ENCODE data around the gene DYNC1LI1.
"Not testable (repeated sequence)": the region's sequence is repeated elsewhere in the genome, so short reads cannot be mapped to it uniquely, and the experiment has no call there.

The DYNC1LI1 gene

GRCh38 chr3:32525720-32526119 is 44.9 kb downstream of the DYNC1LI1 start:
- DNase-seq = no peak

- no peak for DNase-seq
Observed at GRCh38 chr3:32522682-32523081, 48.0 kb downstream of the DYNC1LI1 start.

- DNase-seq = not testable (repeated sequence)
Observed at GRCh38 chr3:32518921-32519320, 51.7 kb downstream of the DYNC1LI1 start.

- DNase-seq = not testable (repeated sequence)
Observed at GRCh38 chr3:32516751-32517150, 53.9 kb downstream of the DYNC1LI1 start.

- no peak for DNase-seq
Observed at GRCh38 chr3:32511005-32511404, 59.7 kb downstream of the DYNC1LI1 start.

- DNase-seq = no peak
Observed at GRCh38 chr3:32510075-32510724, 60.5 kb downstream of the DYNC1LI1 start.

- DNase-seq = no peak
Observed at GRCh38 chr3:32508711-32509110, 61.9 kb downstream of the DYNC1LI1 start.

GRCh38 chr3:32506466-32506865 is 64.2 kb downstream of the DYNC1LI1 start:
- no peak for DNase-seq

GRCh38 chr3:32502946-32503286 is 67.7 kb downstream of the DYNC1LI1 start:
- no peak for DNase-seq

- DNase-seq = no peak
Observed at GRCh38 chr3:32502118-32502945, 68.3 kb downstream of the DYNC1LI1 start, which contains the start of gene CMTM6. Gene CMTM6, minus strand, starts transcription at chr3:32502852. Its CDS starts 107 bp downstream, at chr3:32502745.

- no peak for DNase-seq
Observed at GRCh38 chr3:32501783-32502117, 68.9 kb downstream of the DYNC1LI1 start.

GRCh38 chr3:32500880-32501782 is 69.5 kb downstream of the DYNC1LI1 start:
- no peak for DNase-seq

GRCh38 chr3:32500231-32500630 is 70.4 kb downstream of the DYNC1LI1 start:
- DNase-seq = no peak

- DNase-seq = no peak
Observed at GRCh38 chr3:32499585-32499984, 71.1 kb downstream of the DYNC1LI1 start.

- no peak for DNase-seq
Observed at GRCh38 chr3:32498992-32499391, 71.7 kb downstream of the DYNC1LI1 start.

- no peak for DNase-seq
Observed at GRCh38 chr3:32498252-32498651, 72.4 kb downstream of the DYNC1LI1 start.

- no peak for DNase-seq
Observed at GRCh38 chr3:32495609-32496008, 75.0 kb downstream of the DYNC1LI1 start.

- DNase-seq = no peak
Observed at GRCh38 chr3:32495085-32495484, 75.6 kb downstream of the DYNC1LI1 start.

GRCh38 chr3:32493437-32494414 is 76.9 kb downstream of the DYNC1LI1 start:
- no peak for DNase-seq

- DNase-seq = no peak
Observed at GRCh38 chr3:32492684-32493436, 77.8 kb downstream of the DYNC1LI1 start.

- DNase-seq = no peak
Observed at GRCh38 chr3:32488474-32489008, 82.1 kb downstream of the DYNC1LI1 start.

All from NCI-H1436 treated with DMSO at 0.1 percent for 48 hours (cell line).